SK-N-SH (cell line): Measurements from ENCODE around the gene BPIFB1. TPM values are rescaled to one million over a fixed set of nuclear protein-coding genes. Genes with fewer than 3 reads are reported as not detected.

Experiments
- CTCF ChIA-PET: fragments of 300-600, 350-600 bp; formaldehyde crosslinking; extraction: SDS; loops from one replicate; lab custom pipeline; 2021; lab: Yijun Ruan, JAX
- POLR2A ChIA-PET: fragments of 350-600 bp; sonication (Branson Sonifier 250); formaldehyde crosslinking; extraction: SDS; loops from one replicate; lab custom pipeline; 2020; ENCODE audit warnings: antibody characterized with exemption, inconsistent platforms; lab: Yijun Ruan, JAX
- DNase-seq: peaks from one replicate; pipeline ENCODE4 v3.0.0; 2012
- H2AFZ ChIP-seq: fragments of 200-600 bp; sonication (generic); 2 replicates; pipeline ENCODE4 v1.8.1; 2016; ENCODE audit warnings: antibody characterized with exemption, mild to moderate bottlenecking, low read depth
- H3F3A ChIP-seq: fragments of 200-600 bp; sonication (generic); replicated peaks from 2 replicates; pipeline ENCODE3; 2016; ENCODE audit warnings: antibody characterized with exemption, mild to moderate bottlenecking; ENCODE audit not compliant: insufficient read depth
- H3K27ac ChIP-seq, 2 experiments: fragments of 200-500 bp in 1 of 2; fragments of 200-600 bp in 1 of 2; sonication (Bioruptor generic) in 1 of 2; sonication (generic), shearing (Covaris generic) in 1 of 2; 2 replicates each; pipeline versions ENCODE4 v1.5.1 to v1.6.1; 2014 to 2016; ENCODE audit warnings: low read depth in 2 of 2, inconsistent platforms in 1 of 2, low read length in 1 of 2, mild to moderate bottlenecking in 1 of 2, mixed read lengths in 1 of 2
- H3K27me3 ChIP-seq: fragments of 200-600 bp; sonication (generic), shearing (Covaris generic); 2 replicates; pipeline ENCODE4 v1.6.1; 2016; ENCODE audit warnings: mixed run types; ENCODE audit not compliant: insufficient read depth
- H3K36me3 ChIP-seq, 2 experiments: fragments of 200-500 bp in 1 of 2; fragments of 200-600 bp in 1 of 2; sonication (Bioruptor generic) in 1 of 2; sonication (generic) in 1 of 2; replicated peaks in 1 of 2; 2 replicates each; pipeline versions ENCODE3 to v1.5.1; 2014 to 2016; ENCODE audit warnings: low read length in 1 of 2, mild to moderate bottlenecking in 1 of 2; ENCODE audit not compliant: insufficient read depth in 2 of 2, control insufficient read depth in 1 of 2
- H3K4me1 ChIP-seq, 2 experiments: fragments of 200-500 bp in 1 of 2; fragments of 200-600 bp in 1 of 2; sonication (Bioruptor generic) in 1 of 2; sonication (generic), shearing (Covaris generic) in 1 of 2; 2 replicates each; pipeline versions ENCODE4 v1.5.1 to v1.6.1; 2014 to 2016; ENCODE audit warnings: low read depth in 1 of 2, low read length in 1 of 2, mixed run types in 1 of 2; ENCODE audit not compliant: insufficient read depth in 2 of 2, control insufficient read depth in 1 of 2
- H3K4me2 ChIP-seq: fragments of 200-600 bp; sonication (generic), shearing (Covaris generic); 2 replicates; pipeline ENCODE4 v1.6.1; 2017; ENCODE audit warnings: mixed run types
- H3K4me3 ChIP-seq, 2 experiments: fragments of 200-500 bp in 1 of 2; fragments of 200-600 bp in 1 of 2; sonication (Bioruptor generic) in 1 of 2; sonication (generic), shearing (Covaris generic) in 1 of 2; 2 replicates each; pipeline versions ENCODE4 v1.5.1 to v1.8.1; 2014 to 2016; ENCODE audit warnings: low read depth in 2 of 2, inconsistent platforms in 1 of 2, low read length in 1 of 2, mild to moderate bottlenecking in 1 of 2, mixed read lengths in 1 of 2, moderate library complexity in 1 of 2
- H3K79me2 ChIP-seq: fragments of 200-600 bp; sonication (generic); 2 replicates; pipeline ENCODE4 v1.8.1; 2017; ENCODE audit warnings: mild to moderate bottlenecking; ENCODE audit not compliant: insufficient read depth
- H3K9ac ChIP-seq: fragments of 200-600 bp; sonication (generic); 2 replicates; pipeline ENCODE4 v1.6.1; 2017; ENCODE audit warnings: mixed run types
- H3K9me2 ChIP-seq: fragments of 200-600 bp; sonication (generic); 2 replicates; pipeline ENCODE4 v1.6.1; 2017; ENCODE audit warnings: mixed run types
- H3K9me3 ChIP-seq: fragments of 200-600 bp; sonication (generic); 2 replicates; pipeline ENCODE4 v1.6.1; 2017; ENCODE audit warnings: mixed run types, mild to moderate bottlenecking, moderate library complexity
- H4K20me1 ChIP-seq: fragments of 200-600 bp; sonication (generic); 2 replicates; pipeline ENCODE4 v1.6.1; 2017; ENCODE audit warnings: mild to moderate bottlenecking, mixed run types; ENCODE audit not compliant: insufficient read depth
- EP300 ChIP-seq, 2 experiments: IDR thresholded peaks; 2 replicates each; pipeline versions ENCODE4 v1.4.0 to v1.6.1; 2012; ENCODE audit warnings: borderline replicate concordance in 1 of 2, low read depth in 1 of 2, low read length in 1 of 2
- EZH2phosphoT487 ChIP-seq: fragments of 200-600 bp; sonication (generic); IDR thresholded peaks from 2 replicates; pipeline ENCODE4 v1.6.1; 2017; ENCODE audit warnings: low read depth, mixed run types, mild to moderate bottlenecking, antibody characterized with exemption, moderate library complexity, borderline replicate concordance
- GATA2 ChIP-seq: sonication (generic); formaldehyde crosslinking; IDR thresholded peaks from 2 replicates; pipeline ENCODE4 v1.5.0; 2020; ENCODE audit warnings: mild to moderate bottlenecking, missing genetic modification reagents
- JUND ChIP-seq: IDR thresholded peaks from 2 replicates; pipeline ENCODE4 v1.4.0; 2012
- MEF2A ChIP-seq: IDR thresholded peaks from 2 replicates; pipeline ENCODE4 v1.4.0; 2012; ENCODE audit warnings: low read depth, borderline replicate concordance
- NFIC ChIP-seq: IDR thresholded peaks from 2 replicates; pipeline ENCODE4 v1.4.0; 2012; ENCODE audit warnings: borderline replicate concordance
- NRF1 ChIP-seq: IDR thresholded peaks from 2 replicates; pipeline ENCODE4 v1.6.1; 2012; ENCODE audit warnings: low read depth, mild to moderate bottlenecking, low read length
- POLR2AphosphoS5 ChIP-seq: IDR thresholded peaks from 2 replicates; pipeline ENCODE4 v1.6.1; 2012; ENCODE audit warnings: low read depth, low read length
- RFX5 ChIP-seq: IDR thresholded peaks from 2 replicates; pipeline ENCODE4 v1.6.1; 2012; ENCODE audit warnings: mild to moderate bottlenecking, improper control_type of control experiment, low read length
- RXRA ChIP-seq: IDR thresholded peaks from 2 replicates; pipeline ENCODE4 v1.4.0; 2012; ENCODE audit warnings: low read depth, mild to moderate bottlenecking, borderline replicate concordance
- SIN3A ChIP-seq: IDR thresholded peaks from 2 replicates; pipeline ENCODE4 v1.6.1; 2012; ENCODE audit warnings: low read depth, mild to moderate bottlenecking, low read length, moderate library complexity, borderline replicate concordance
- WGBS: methylation state at CpG from one replicate; pipeline ENCODE4 v1.1.6; 2017; ENCODE audit warnings: low lambda C conversion rate; 5-methylcytosine and 5-hydroxymethylcytosine counted together
- polyA plus RNA-seq, 3 experiments: library from polyadenylated mRNA; depleted of rRNA; stranded (reverse); fragments of >200 nt; gene quantifications; 2 replicates each; pipeline ENCODE4 v1.2.3, GENCODE V29; 2012
- TF ChIP-seq, protein P1 (sequence below): fragments of 200-600 bp; sonication (generic); IDR thresholded peaks from 2 replicates; pipeline ENCODE4 v1.6.1; 2017; ENCODE audit warnings: antibody characterized with exemption, mild to moderate bottlenecking, moderate library complexity
- TF ChIP-seq, protein P2 (sequence below): IDR thresholded peaks from 2 replicates; pipeline ENCODE4 v1.6.1; 2012; ENCODE audit warnings: mild to moderate bottlenecking, low read depth, low read length, moderate library complexity
- TF ChIP-seq, protein P3 (sequence below): fragments of 150-350 bp; IDR thresholded peaks from 2 replicates; pipeline ENCODE4 v1.6.1; 2016; ENCODE audit warnings: mild to moderate bottlenecking, low read depth, low read length

BPIFB1 gene
- polyA plus RNA-seq, 1 of the 3 experiments (the other 2 are of a cell fraction), result not detected

DNA sequence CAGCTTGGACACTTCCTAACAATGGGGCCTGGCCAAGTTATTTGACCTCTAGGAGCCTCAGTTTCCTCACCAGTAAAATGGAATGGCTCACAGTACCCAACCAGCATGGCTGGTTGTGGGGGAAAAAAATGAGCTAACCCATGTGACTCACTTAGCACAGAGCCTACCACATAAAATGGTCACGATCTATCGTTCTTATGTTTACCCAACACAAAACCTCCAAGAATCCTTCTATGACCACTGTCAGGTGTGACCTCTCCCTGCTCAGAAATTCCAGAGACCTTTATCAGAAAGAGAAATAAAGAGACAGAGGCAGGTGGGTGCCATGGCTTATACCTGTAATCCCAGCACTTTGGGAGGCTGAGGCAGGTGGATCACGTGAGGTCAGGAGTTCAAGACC, 39.4 kb downstream of the BPIFB1 start:
- no peak for DNase-seq
- H2AFZ ChIP-seq, result no peak overlapping the region
- H3K36me3 ChIP-seq, result no peaks in the 10 kb centered on the region
- no peaks in the 10 kb centered on the region for H4K20me1 ChIP-seq
- ChIA-PET CTCF (interaction anchor here (1.4 kb wide), 1 partner anchor 10 kb away, joined by 3 read pairs; no protein-coding TSS in a partner anchor), POLR2A (no interaction called here)
- no peak overlapping the region for H3K9ac ChIP-seq
- H3K79me2 ChIP-seq, result no peaks in the 10 kb centered on the region
- TF ChIP-seq POLR2AphosphoS5, result no peak
- no peak for TF ChIP-seq RXRA
- TF ChIP-seq NRF1, result no peak
- TF ChIP-seq NFIC, result no peak
- TF ChIP-seq, protein P1, sequence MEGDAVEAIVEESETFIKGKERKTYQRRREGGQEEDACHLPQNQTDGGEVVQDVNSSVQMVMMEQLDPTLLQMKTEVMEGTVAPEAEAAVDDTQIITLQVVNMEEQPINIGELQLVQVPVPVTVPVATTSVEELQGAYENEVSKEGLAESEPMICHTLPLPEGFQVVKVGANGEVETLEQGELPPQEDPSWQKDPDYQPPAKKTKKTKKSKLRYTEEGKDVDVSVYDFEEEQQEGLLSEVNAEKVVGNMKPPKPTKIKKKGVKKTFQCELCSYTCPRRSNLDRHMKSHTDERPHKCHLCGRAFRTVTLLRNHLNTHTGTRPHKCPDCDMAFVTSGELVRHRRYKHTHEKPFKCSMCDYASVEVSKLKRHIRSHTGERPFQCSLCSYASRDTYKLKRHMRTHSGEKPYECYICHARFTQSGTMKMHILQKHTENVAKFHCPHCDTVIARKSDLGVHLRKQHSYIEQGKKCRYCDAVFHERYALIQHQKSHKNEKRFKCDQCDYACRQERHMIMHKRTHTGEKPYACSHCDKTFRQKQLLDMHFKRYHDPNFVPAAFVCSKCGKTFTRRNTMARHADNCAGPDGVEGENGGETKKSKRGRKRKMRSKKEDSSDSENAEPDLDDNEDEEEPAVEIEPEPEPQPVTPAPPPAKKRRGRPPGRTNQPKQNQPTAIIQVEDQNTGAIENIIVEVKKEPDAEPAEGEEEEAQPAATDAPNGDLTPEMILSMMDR, result no peak
- TF ChIP-seq GATA2 (CRISPR knock-in tag), result no peak
- TF ChIP-seq EP300 (IDR thresholded peaks at IDR 0.05; ENCODE audit: borderline replicate concordance in 1 of 2, low read depth in 1 of 2, low read length in 1 of 2), result no peak
- TF ChIP-seq JUND, result no peak
- TF ChIP-seq, protein P2, sequence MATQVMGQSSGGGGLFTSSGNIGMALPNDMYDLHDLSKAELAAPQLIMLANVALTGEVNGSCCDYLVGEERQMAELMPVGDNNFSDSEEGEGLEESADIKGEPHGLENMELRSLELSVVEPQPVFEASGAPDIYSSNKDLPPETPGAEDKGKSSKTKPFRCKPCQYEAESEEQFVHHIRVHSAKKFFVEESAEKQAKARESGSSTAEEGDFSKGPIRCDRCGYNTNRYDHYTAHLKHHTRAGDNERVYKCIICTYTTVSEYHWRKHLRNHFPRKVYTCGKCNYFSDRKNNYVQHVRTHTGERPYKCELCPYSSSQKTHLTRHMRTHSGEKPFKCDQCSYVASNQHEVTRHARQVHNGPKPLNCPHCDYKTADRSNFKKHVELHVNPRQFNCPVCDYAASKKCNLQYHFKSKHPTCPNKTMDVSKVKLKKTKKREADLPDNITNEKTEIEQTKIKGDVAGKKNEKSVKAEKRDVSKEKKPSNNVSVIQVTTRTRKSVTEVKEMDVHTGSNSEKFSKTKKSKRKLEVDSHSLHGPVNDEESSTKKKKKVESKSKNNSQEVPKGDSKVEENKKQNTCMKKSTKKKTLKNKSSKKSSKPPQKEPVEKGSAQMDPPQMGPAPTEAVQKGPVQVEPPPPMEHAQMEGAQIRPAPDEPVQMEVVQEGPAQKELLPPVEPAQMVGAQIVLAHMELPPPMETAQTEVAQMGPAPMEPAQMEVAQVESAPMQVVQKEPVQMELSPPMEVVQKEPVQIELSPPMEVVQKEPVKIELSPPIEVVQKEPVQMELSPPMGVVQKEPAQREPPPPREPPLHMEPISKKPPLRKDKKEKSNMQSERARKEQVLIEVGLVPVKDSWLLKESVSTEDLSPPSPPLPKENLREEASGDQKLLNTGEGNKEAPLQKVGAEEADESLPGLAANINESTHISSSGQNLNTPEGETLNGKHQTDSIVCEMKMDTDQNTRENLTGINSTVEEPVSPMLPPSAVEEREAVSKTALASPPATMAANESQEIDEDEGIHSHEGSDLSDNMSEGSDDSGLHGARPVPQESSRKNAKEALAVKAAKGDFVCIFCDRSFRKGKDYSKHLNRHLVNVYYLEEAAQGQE, result no peak
- no peak for TF ChIP-seq MEF2A
- no peak for TF ChIP-seq SIN3A
- TF ChIP-seq RFX5, result no peak
- TF ChIP-seq, protein P3, sequence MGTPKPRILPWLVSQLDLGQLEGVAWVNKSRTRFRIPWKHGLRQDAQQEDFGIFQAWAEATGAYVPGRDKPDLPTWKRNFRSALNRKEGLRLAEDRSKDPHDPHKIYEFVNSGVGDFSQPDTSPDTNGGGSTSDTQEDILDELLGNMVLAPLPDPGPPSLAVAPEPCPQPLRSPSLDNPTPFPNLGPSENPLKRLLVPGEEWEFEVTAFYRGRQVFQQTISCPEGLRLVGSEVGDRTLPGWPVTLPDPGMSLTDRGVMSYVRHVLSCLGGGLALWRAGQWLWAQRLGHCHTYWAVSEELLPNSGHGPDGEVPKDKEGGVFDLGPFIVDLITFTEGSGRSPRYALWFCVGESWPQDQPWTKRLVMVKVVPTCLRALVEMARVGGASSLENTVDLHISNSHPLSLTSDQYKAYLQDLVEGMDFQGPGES, result no peak
- TF ChIP-seq EZH2phosphoT487, result no peak
- TF ChIP-seq, all 33 proteins: peak for 0
- Histone ChIP-seq H3K4me1 (no peaks in the 10 kb centered on the region), H3K9me2 (no peaks in the 10 kb centered on the region), H3K9me3 (no peaks in the 10 kb centered on the region), H3K4me2 (no peak overlapping the region), H3K27ac (no peak overlapping the region), H3K4me3 (no peak overlapping the region), H3F3A (no peaks in the 10 kb centered on the region), H3K27me3 (peaks cover 39% of the 10 kb centered on the region; the same call in 1 of the 2 replicates)
- 69% methylated on average over 3 of the region's 3 CpGs for WGBS
